Endothelial cell (in vitro differentiated cells): ENCODE data around the gene ARHGAP26. TPM values are rescaled to one million over a fixed set of nuclear protein-coding genes. Genes with fewer than 3 reads are reported as not detected.

Source experiments
- DNase-seq: peaks from one replicate; pipeline ENCODE4 v3.0.0; 2021; ENCODE audit warnings: low spot score
- H3K27ac Mint-ChIP-seq: one replicate; pipeline ENCODE4 v1.8.0; 2021; ENCODE audit warnings: mixed read lengths, inconsistent platforms; ENCODE audit not compliant: unreplicated experiment
- H3K27me3 Mint-ChIP-seq: one replicate; pipeline ENCODE4 v1.8.0; 2021; ENCODE audit warnings: mild to moderate bottlenecking, moderate library complexity, mixed read lengths, inconsistent platforms; ENCODE audit not compliant: unreplicated experiment
- H3K36me3 Mint-ChIP-seq: one replicate; pipeline ENCODE4 v1.8.0; 2021; ENCODE audit warnings: mild to moderate bottlenecking, low read depth, mixed read lengths, inconsistent platforms; ENCODE audit not compliant: unreplicated experiment
- H3K4me1 Mint-ChIP-seq: one replicate; pipeline ENCODE4 v1.8.0; 2021; ENCODE audit warnings: mild to moderate bottlenecking, mixed read lengths, inconsistent platforms; ENCODE audit not compliant: unreplicated experiment
- H3K4me3 Mint-ChIP-seq: one replicate; pipeline ENCODE4 v1.8.0; 2021; ENCODE audit warnings: mild to moderate bottlenecking, mixed read lengths, inconsistent platforms; ENCODE audit not compliant: unreplicated experiment
- H3K9me3 Mint-ChIP-seq: one replicate; pipeline ENCODE4 v1.8.0; 2021; ENCODE audit warnings: mixed read lengths, inconsistent platforms; ENCODE audit not compliant: unreplicated experiment
- CTCF ChIP-seq: fragments of 200-600 bp; sonication (generic); IDR thresholded peaks from one replicate; pipeline ENCODE4 v1.5.0; 2021; ENCODE audit warnings: antibody characterized with exemption; ENCODE audit not compliant: unreplicated experiment
- total RNA-seq: library from RNA; stranded (reverse); fragmentation: NEBNext Ultra II Directional; extraction: Animal tissue kit (Norgen Biotek cat#: 25700); gene quantifications from one replicate; pipeline ENCODE4 v1.2.1, GENCODE V29; 2021; ENCODE audit not compliant: unreplicated experiment

ARHGAP26 gene
- total RNA-seq, 1 donor from 2014 or later = 81.5 TPM

- Mint-ChIP-seq H3K9me3 (no peaks in the 10 kb centered on the region), H3K4me1 (peaks cover 23% of the 10 kb centered on the region), H3K36me3 (no peaks in the 10 kb centered on the region), H3K27me3 (no peaks in the 10 kb centered on the region), H3K4me3 (no peak overlapping the region), H3K27ac (no peak overlapping the region)
- no peak for DNase-seq
- no peak for TF ChIP-seq CTCF
Measured at GRCh38 chr5:142797420-142797819, 27.2 kb downstream of the ARHGAP26 start.

- no peak for TF ChIP-seq CTCF
- H3K36me3 Mint-ChIP-seq = no peaks in the 10 kb centered on the region
- H3K27ac Mint-ChIP-seq = no peak overlapping the region
- H3K4me3 Mint-ChIP-seq = no peak overlapping the region
- peaks cover 23% of the 10 kb centered on the region for H3K4me1 Mint-ChIP-seq
- no peaks in the 10 kb centered on the region for H3K27me3 Mint-ChIP-seq
- no peaks in the 10 kb centered on the region for H3K9me3 Mint-ChIP-seq
- DNase-seq = no peak
Measured at GRCh38 chr5:142798099-142798770, 28.1 kb downstream of the ARHGAP26 start.

- H3K4me1 Mint-ChIP-seq = peaks cover 23% of the 10 kb centered on the region
- H3K27me3 Mint-ChIP-seq = peaks cover 2% of the 10 kb centered on the region
- H3K9me3 Mint-ChIP-seq = no peaks in the 10 kb centered on the region
- no peak for TF ChIP-seq CTCF
- H3K4me3 Mint-ChIP-seq = no peak overlapping the region
- no peaks in the 10 kb centered on the region for H3K36me3 Mint-ChIP-seq
- no peak overlapping the region for H3K27ac Mint-ChIP-seq
- no peak for DNase-seq
Measured at GRCh38 chr5:142800776-142801494, 30.8 kb downstream of the ARHGAP26 start.

GRCh38 chr5:142801495-142801871 lies 31.3 kb downstream of the ARHGAP26 start:
- no peak for DNase-seq
- Mint-ChIP-seq H3K36me3 (no peaks in the 10 kb centered on the region), H3K4me3 (no peak overlapping the region), H3K27me3 (peaks cover 2% of the 10 kb centered on the region), H3K4me1 (peaks cover 23% of the 10 kb centered on the region), H3K27ac (no peak overlapping the region), H3K9me3 (no peaks in the 10 kb centered on the region)
- TF ChIP-seq CTCF = no peak

GRCh38 chr5:142803428-142804125 lies 33.4 kb downstream of the ARHGAP26 start:
- no peak overlapping the region for H3K4me3 Mint-ChIP-seq
- no peaks in the 10 kb centered on the region for H3K36me3 Mint-ChIP-seq
- no peak overlapping the region for H3K27ac Mint-ChIP-seq
- peaks cover 10% of the 10 kb centered on the region for H3K4me1 Mint-ChIP-seq
- TF ChIP-seq CTCF = no peak
- no peaks in the 10 kb centered on the region for H3K9me3 Mint-ChIP-seq
- DNase-seq = no peak
- peaks cover 2% of the 10 kb centered on the region for H3K27me3 Mint-ChIP-seq
